H9 (cell line): ENCODE results near the gene KLHL7. TPM values are rescaled to one million over a fixed set of nuclear protein-coding genes. Genes with fewer than 3 reads are reported as not detected.

Source experiments
- DNase-seq: peaks from one replicate; pipeline ENCODE4 v3.0.0-alpha.2; 2017
- H2AFZ ChIP-seq: one replicate; pipeline ENCODE4 v1.6.1; 2013; ENCODE audit warnings: mild to moderate bottlenecking, low read length, control low read depth, moderate library complexity
- H2AK5ac ChIP-seq: 2 replicates; pipeline ENCODE4 v1.6.1; 2013; ENCODE audit warnings: low read length, control low read depth, mixed read lengths; ENCODE audit not compliant: insufficient read length
- H2BK120ac ChIP-seq: one replicate; pipeline ENCODE4 v1.6.1; 2013; ENCODE audit warnings: low read depth, mild to moderate bottlenecking, low read length, control low read depth, inconsistent platforms; ENCODE audit not compliant: poor library complexity, severe bottlenecking
- H2BK12ac ChIP-seq: 2 replicates; pipeline ENCODE4 v1.6.1; 2013; ENCODE audit warnings: low read length, control low read depth, mixed read lengths, low read depth; ENCODE audit not compliant: insufficient read length
- H2BK15ac ChIP-seq: 2 replicates; pipeline ENCODE4 v1.6.1; 2013; ENCODE audit warnings: low read depth, low read length, control low read depth
- H2BK20ac ChIP-seq: one replicate; pipeline ENCODE4 v1.6.1; 2013; ENCODE audit warnings: low read depth, mild to moderate bottlenecking, low read length, control low read depth, inconsistent platforms; ENCODE audit not compliant: poor library complexity, severe bottlenecking
- H2BK5ac ChIP-seq: 2 replicates; pipeline ENCODE4 v1.6.1; 2013; ENCODE audit warnings: low read length, control low read depth, mixed read lengths; ENCODE audit not compliant: insufficient read length
- H3K14ac ChIP-seq: 2 replicates; pipeline ENCODE4 v1.6.1; 2013; ENCODE audit warnings: low read length, control low read depth; ENCODE audit not compliant: insufficient read depth
- H3K18ac ChIP-seq: 2 replicates; pipeline ENCODE4 v1.6.1; 2013; ENCODE audit warnings: low read depth, mild to moderate bottlenecking, mixed read lengths, low read length, control low read depth; ENCODE audit not compliant: insufficient read length
- H3K23ac ChIP-seq: 2 replicates; pipeline ENCODE4 v1.6.1; 2013; ENCODE audit warnings: low read length, control low read depth, mixed read lengths, low read depth; ENCODE audit not compliant: insufficient read length
- H3K23me2 ChIP-seq: 2 replicates; pipeline ENCODE4 v1.6.1; 2013; ENCODE audit warnings: low read depth, mild to moderate bottlenecking, mixed read lengths, low read length, control low read depth; ENCODE audit not compliant: insufficient read length, poor library complexity, severe bottlenecking
- H3K27ac ChIP-seq: 2 replicates; pipeline ENCODE4 v1.5.1; 2013; ENCODE audit warnings: low read length, control low read depth, mixed read lengths, low read depth; ENCODE audit not compliant: insufficient read length
- H3K27me3 ChIP-seq: 2 replicates; pipeline ENCODE4 v1.6.1; 2013; ENCODE audit warnings: low read length, control low read depth, inconsistent platforms; ENCODE audit not compliant: insufficient read depth
- H3K4ac ChIP-seq: 2 replicates; pipeline ENCODE4 v1.6.1; 2013; ENCODE audit warnings: low read depth, mild to moderate bottlenecking, control low read depth, inconsistent platforms, low read length, moderate library complexity
- H3K4me1 ChIP-seq: 2 replicates; pipeline ENCODE4 v1.6.1; 2013; ENCODE audit warnings: low read length, control low read depth, inconsistent platforms; ENCODE audit not compliant: insufficient read depth
- H3K4me2 ChIP-seq: 2 replicates; pipeline ENCODE4 v1.6.1; 2013; ENCODE audit warnings: low read length, control low read depth, mixed read lengths; ENCODE audit not compliant: insufficient read length, insufficient read depth
- H3K56ac ChIP-seq: 2 replicates; pipeline ENCODE4 v1.6.1; 2013; ENCODE audit warnings: low read depth, mild to moderate bottlenecking, mixed read lengths, low read length, control low read depth; ENCODE audit not compliant: insufficient read length
- H3K79me1 ChIP-seq: 2 replicates; pipeline ENCODE4 v1.6.1; 2013; ENCODE audit warnings: low read depth, mild to moderate bottlenecking, moderate library complexity, low read length, control low read depth, inconsistent platforms; ENCODE audit not compliant: insufficient read depth, poor library complexity, severe bottlenecking
- H3K79me2 ChIP-seq: 2 replicates; pipeline ENCODE4 v1.6.1; 2013; ENCODE audit warnings: low read length, control low read depth, inconsistent platforms; ENCODE audit not compliant: insufficient read depth
- H3K9ac ChIP-seq: 2 replicates; pipeline ENCODE4 v1.6.1; 2013; ENCODE audit warnings: low read length, control low read depth, mixed read lengths; ENCODE audit not compliant: insufficient read length; ENCODE audit errors: extremely low read depth
- H3K9me3 ChIP-seq: one replicate; pipeline ENCODE4 v1.6.1; 2013; ENCODE audit warnings: low read depth, low read length, inconsistent platforms; ENCODE audit not compliant: control insufficient read depth
- H3T11ph ChIP-seq: one replicate; pipeline ENCODE4 v1.6.1; 2013; ENCODE audit warnings: mild to moderate bottlenecking, low read length, control low read depth, inconsistent platforms
- H4K20me1 ChIP-seq: one replicate; pipeline ENCODE4 v1.6.1; 2013; ENCODE audit not compliant: control insufficient read depth, insufficient read length, insufficient read depth
- H4K5ac ChIP-seq: 2 replicates; pipeline ENCODE4 v1.6.1; 2013; ENCODE audit warnings: low read depth, mild to moderate bottlenecking, mixed read lengths, low read length, control low read depth; ENCODE audit not compliant: insufficient read length
- H4K8ac ChIP-seq: replicated peaks from 2 replicates; pipeline ENCODE4 v1.6.1; 2013; ENCODE audit warnings: low read length, control low read depth, mixed read lengths, low read depth; ENCODE audit not compliant: insufficient read length
- H4K91ac ChIP-seq: 2 replicates; pipeline ENCODE4 v1.6.1; 2013; ENCODE audit warnings: low read depth, mild to moderate bottlenecking, moderate library complexity, mixed read lengths, low read length, control low read depth; ENCODE audit not compliant: insufficient read length
- H3K27ac Mint-ChIP-seq, 3 experiments: 2 replicates in 2 of 3; 3 replicates in 1 of 3; pipeline ENCODE4 v1.8.0; 2020 to 2021; ENCODE audit warnings: mixed read lengths in 3 of 3, mild to moderate bottlenecking in 1 of 3, moderate library complexity in 1 of 3
- H3K27me3 Mint-ChIP-seq: 2 replicates; pipeline ENCODE4 v1.8.0; 2021; ENCODE audit warnings: low read depth, mild to moderate bottlenecking, moderate library complexity, mixed read lengths
- H3K36me3 Mint-ChIP-seq, 3 experiments: 2 replicates in 2 of 3; 3 replicates in 1 of 3; pipeline ENCODE4 v1.8.0; 2020 to 2021; ENCODE audit warnings: low read depth in 3 of 3, mixed read lengths in 3 of 3; ENCODE audit not compliant: insufficient read depth in 1 of 3
- H3K4me1 Mint-ChIP-seq, 2 experiments: 2 replicates each; pipeline ENCODE4 v1.8.0; 2020; ENCODE audit warnings: mixed read lengths in 2 of 2
- H3K4me3 Mint-ChIP-seq, 2 experiments: 2 replicates in 1 of 2; 3 replicates in 1 of 2; pipeline ENCODE4 v1.8.0; 2020 to 2021; ENCODE audit warnings: mild to moderate bottlenecking in 2 of 2, mixed read lengths in 2 of 2, moderate library complexity in 1 of 2
- H3K9me3 Mint-ChIP-seq, 2 experiments: 2 replicates in 1 of 2; 3 replicates in 1 of 2; pipeline ENCODE4 v1.8.0; 2020; ENCODE audit warnings: mild to moderate bottlenecking in 2 of 2, mixed read lengths in 2 of 2, moderate library complexity in 1 of 2
- CTCF ChIP-seq: fragments of 200-600 bp; sonication (generic); conservative IDR thresholded peaks from 3 replicates; pipeline ENCODE4 v1.8.0; 2021; ENCODE audit warnings: antibody characterized with exemption, mild to moderate bottlenecking
- WGBS: extraction: QIAGEN DNeasy Blood & Tissue Kit; methylation state at CpG from one replicate; pipeline ENCODE4 v1.1.7; 2013; ENCODE audit warnings: missing lambda C conversion rate, low lambda C conversion rate, mixed read lengths; ENCODE audit not compliant: insufficient read length; ENCODE audit errors: extremely low coverage; 5-methylcytosine and 5-hydroxymethylcytosine counted together
- total RNA-seq: library from RNA; stranded (reverse); gene quantifications from 2 replicates; pipeline ENCODE4 v1.2.1, GENCODE V29; 2021

Gene KLHL7
- total RNA-seq, 1 experiment from 2014 or later, result 56.7 TPM

GRCh38 chr7:23213755-23214154, 108.2 kb downstream of the KLHL7 start:
- Histone ChIP-seq H3T11ph (no peak overlapping the region), H3K23me2 (no peaks in the 10 kb centered on the region), H3K56ac (no peak overlapping the region), H2AFZ (no peak overlapping the region), H2AK5ac (no peak overlapping the region), H3K14ac (no peak overlapping the region), H4K5ac (no peak overlapping the region), H3K4me1 (no peaks in the 10 kb centered on the region), H2BK120ac (no peak overlapping the region), H3K79me2 (no peaks in the 10 kb centered on the region), H3K4me2 (no peak overlapping the region), H3K27ac (no peak overlapping the region), H3K23ac (no peak overlapping the region), H3K9ac (no peak overlapping the region), H4K91ac (no peak overlapping the region), H2BK15ac (no peak overlapping the region), H4K8ac (no peak overlapping the region), H3K18ac (no peak overlapping the region), H3K79me1 (no peaks in the 10 kb centered on the region), H3K9me3 (no peaks in the 10 kb centered on the region), H4K20me1 (no peaks in the 10 kb centered on the region), H3K27me3 (no peaks in the 10 kb centered on the region), H2BK12ac (no peak overlapping the region), H3K4ac (no peak overlapping the region), H2BK20ac (no peak overlapping the region), H2BK5ac (no peak overlapping the region)
- no CpG with 5 or more reads among the region's 11 CpGs for WGBS
- no peaks in the 10 kb centered on the region for H3K36me3 Mint-ChIP-seq
- no peak for DNase-seq
- peaks cover 5 to 12% of the 10 kb centered on the region in 2 experiments; a peak in 3 of 4 replicates for H3K4me1 Mint-ChIP-seq
- no peak for TF ChIP-seq CTCF
- H3K4me3 Mint-ChIP-seq, result no peak overlapping the region
- H3K27ac Mint-ChIP-seq, result no peak overlapping the region; a peak in 1 of 7 replicates
- no peaks in the 10 kb centered on the region for H3K9me3 Mint-ChIP-seq
- H3K27me3 Mint-ChIP-seq, result no peaks in the 10 kb centered on the region
